CD4-positive, alpha-beta memory T cell (primary cell): Measurements from ENCODE around the gene TENT5C. TPM values are rescaled to one million over a fixed set of nuclear protein-coding genes. Genes with fewer than 3 reads are reported as not detected.
A peak's percentile ranks its signal among the peaks of the same experiment; 100 is the strongest.

Experiments used
- CTCF ChIA-PET: fragments of 350-600 bp; sonication (Branson Sonifier 250); formaldehyde crosslinking; loops from one replicate; lab custom pipeline; 2021; ENCODE audit warnings: inconsistent platforms; ENCODE audit not compliant: partially characterized antibody; lab: Charles Lee
- POLR2A ChIA-PET: fragments of 350-600 bp; sonication (Branson Sonifier 250); formaldehyde crosslinking; loops from one replicate; lab custom pipeline; 2021; ENCODE audit not compliant: partially characterized antibody; lab: Charles Lee
- DNase-seq, 5 donors: peaks; one replicate each; pipeline versions ENCODE4 v3.0.0 to v3.0.0-alpha.2; 2020 to 2022; ENCODE audit warnings: mixed read lengths in 1 of 5
- H3K27ac ChIP-seq: one replicate; pipeline ENCODE4 v1.7.0; 2013; ENCODE audit warnings: low read depth, low read length
- H3K27me3 ChIP-seq: 2 replicates; pipeline ENCODE4 v1.7.0; 2013; ENCODE audit warnings: mild to moderate bottlenecking, low read length, moderate library complexity; ENCODE audit not compliant: insufficient read depth
- H3K36me3 ChIP-seq: 2 replicates; pipeline ENCODE4 v1.7.0; 2013; ENCODE audit warnings: mild to moderate bottlenecking, low read length, moderate library complexity; ENCODE audit not compliant: insufficient read depth
- H3K4me1 ChIP-seq: 2 replicates; pipeline ENCODE4 v1.7.0; 2013; ENCODE audit warnings: mild to moderate bottlenecking, low read length, moderate library complexity; ENCODE audit not compliant: insufficient read depth
- H3K4me3 ChIP-seq, 2 donors: one replicate each; pipeline ENCODE4 v1.7.0; 2013; ENCODE audit warnings: low read length in 2 of 2, mild to moderate bottlenecking in 1 of 2
- H3K9me3 ChIP-seq, 2 donors: one replicate each; pipeline ENCODE4 v1.7.0; 2013; ENCODE audit warnings: low read length in 2 of 2, control low read depth in 1 of 2; ENCODE audit not compliant: control insufficient read depth in 1 of 2
- H3K27ac Mint-ChIP-seq, 7 donors: one replicate each; pipeline ENCODE4 v1.8.0; 2020 to 2021; ENCODE audit warnings: mixed read lengths in 7 of 7, mild to moderate bottlenecking in 6 of 7, inconsistent platforms in 3 of 7, moderate library complexity in 3 of 7
- H3K27me3 Mint-ChIP-seq, 2 donors: one replicate each; pipeline ENCODE4 v1.8.0; 2020 to 2021; ENCODE audit warnings: mixed read lengths in 2 of 2
- H3K36me3 Mint-ChIP-seq, 2 donors: one replicate each; pipeline ENCODE4 v1.8.0; 2020 to 2021; ENCODE audit warnings: mixed read lengths in 2 of 2, inconsistent platforms in 1 of 2, mild to moderate bottlenecking in 1 of 2
- H3K4me1 Mint-ChIP-seq, 4 donors: one replicate each; pipeline ENCODE4 v1.8.0; 2020 to 2021; ENCODE audit warnings: mixed read lengths in 4 of 4, mild to moderate bottlenecking in 1 of 4
- H3K4me3 Mint-ChIP-seq, 8 donors: one replicate each; pipeline ENCODE4 v1.8.0; 2020 to 2021; ENCODE audit warnings: mixed read lengths in 8 of 8, mild to moderate bottlenecking in 7 of 8, moderate library complexity in 6 of 8, inconsistent platforms in 3 of 8
- H3K9me3 Mint-ChIP-seq, 8 donors: one replicate each; pipeline ENCODE4 v1.8.0; 2020 to 2021; ENCODE audit warnings: mixed read lengths in 8 of 8, mild to moderate bottlenecking in 5 of 8, inconsistent platforms in 3 of 8, moderate library complexity in 1 of 8
- intact Hi-C: fragments of 100-400 bp; cut with micrococcal nuclease; formaldehyde crosslinking; loops from one replicate; pipeline ENCODE4 v1.15.1; 2023
- polyA plus RNA-seq, 2 donors: library from polyadenylated mRNA; unstranded; fragments of 300-500 nt; fragmentation: Illumina TruSeq; gene quantifications; one replicate each; pipeline ENCODE4 v1.2.3, GENCODE V29; 2021
- total RNA-seq, 2 experiments: library from RNA; stranded (reverse); gene quantifications; one replicate each; pipeline ENCODE4 v1.2.3, GENCODE V29; 2021

Gene TENT5C
- total and polyA plus RNA-seq, 4 experiments from 2014 or later = 5.3 to 43.0 (median 14.4) TPM

GRCh38 chr1:117636637-117637425 lies 31.0 kb downstream of the TENT5C start:
- Mint-ChIP-seq H3K36me3 (no peaks in the 10 kb centered on the region), H3K27me3 (no peaks in the 10 kb centered on the region), H3K27ac (peak overlapping the region in 3 of 7 donors; percentile 7 to 58 (median 56)), H3K4me1 (peaks cover 18 to 45% (median 29%) of the 10 kb centered on the region in 4 donors), H3K4me3 (peak overlapping the region in 2 of 8 donors; percentile 13 to 28), H3K9me3 (no peaks in the 10 kb centered on the region)
- Histone ChIP-seq H3K4me1 (peaks cover 29% of the 10 kb centered on the region), H3K4me3 (no peak overlapping the region), H3K27ac (no peak overlapping the region), H3K9me3 (no peaks in the 10 kb centered on the region), H3K36me3 (no peaks in the 10 kb centered on the region), H3K27me3 (no peaks in the 10 kb centered on the region)
- no peak for DNase-seq
- intact Hi-C loops = loop anchor here (5.0 kb wide), 1 partner anchor 35 kb away; no protein-coding TSS in a partner anchor
- ChIA-PET CTCF (interaction anchor here (0.9 to 1.9 kb wide), 4 partner anchors 20 to 117 kb away, joined by 3 to 5 read pairs (median 4); no protein-coding TSS in a partner anchor), POLR2A (interaction anchor here (1.3 to 2.4 kb wide), 3 partner anchors 22 to 29 kb away, joined by 4 to 6 read pairs (median 5); no protein-coding TSS in a partner anchor)

GRCh38 chr1:117638141-117638540 lies 32.3 kb downstream of the TENT5C start:
- Mint-ChIP-seq H3K9me3 (no peaks in the 10 kb centered on the region), H3K27me3 (no peaks in the 10 kb centered on the region), H3K4me1 (peaks cover 11 to 31% (median 18%) of the 10 kb centered on the region in 4 donors), H3K4me3 (no peak overlapping the region), H3K36me3 (no peaks in the 10 kb centered on the region), H3K27ac (peak overlapping the region in 1 of 7 donors; percentile 47)
- Histone ChIP-seq H3K36me3 (no peaks in the 10 kb centered on the region), H3K4me1 (peaks cover 21% of the 10 kb centered on the region), H3K9me3 (no peaks in the 10 kb centered on the region), H3K27me3 (no peaks in the 10 kb centered on the region), H3K4me3 (no peak overlapping the region), H3K27ac (no peak overlapping the region)
- no peak for DNase-seq
- POLR2A ChIA-PET = interaction anchor here (0.6 to 1.0 kb wide), 4 partner anchors 21 to 868 kb away, joined by 3 to 5 read pairs (median 3); no protein-coding TSS in a partner anchor
- CTCF ChIA-PET = interaction anchor here (1.0 to 1.9 kb wide), 4 partner anchors 9 to 116 kb away, joined by 3 to 5 read pairs (median 4); no protein-coding TSS in a partner anchor
- intact Hi-C loops = loop anchor here (5.0 kb wide), 1 partner anchor 34 kb away; no protein-coding TSS in a partner anchor

GRCh38 chr1:117638759-117639158 lies 32.9 kb downstream of the TENT5C start:
- H3K9me3 ChIP-seq = no peaks in the 10 kb centered on the region
- H3K36me3 ChIP-seq = no peaks in the 10 kb centered on the region
- POLR2A ChIA-PET = interaction anchor here (0.6 to 1.0 kb wide), 3 partner anchors 20 to 869 kb away, joined by 3 read pairs; no protein-coding TSS in a partner anchor
- no peak overlapping the region for H3K4me3 ChIP-seq
- peaks cover 15% of the 10 kb centered on the region for H3K4me1 ChIP-seq
- no peaks in the 10 kb centered on the region for H3K27me3 ChIP-seq
- Mint-ChIP-seq H3K36me3 (no peaks in the 10 kb centered on the region), H3K4me1 (peaks cover 9 to 26% (median 16%) of the 10 kb centered on the region in 4 donors), H3K9me3 (no peaks in the 10 kb centered on the region), H3K27ac (no peak overlapping the region), H3K4me3 (no peak overlapping the region), H3K27me3 (no peaks in the 10 kb centered on the region)
- DNase-seq = no peak
- H3K27ac ChIP-seq = no peak overlapping the region
- intact Hi-C loops = loop anchor here (5.0 kb wide), 1 partner anchor 34 kb away; no protein-coding TSS in a partner anchor
- CTCF ChIA-PET = interaction anchor here (1.4 kb wide), 1 partner anchor 36 kb away, joined by 4 read pairs; no protein-coding TSS in a partner anchor

GRCh38 chr1:117639741-117640140 lies 33.9 kb downstream of the TENT5C start:
- POLR2A ChIA-PET = interaction anchor here (5.8 kb wide), 1 partner anchor 15 kb away, joined by 23 read pairs; no protein-coding TSS in a partner anchor
- intact Hi-C loops = loop anchor here (5.0 kb wide), 1 partner anchor 33 kb away; no protein-coding TSS in a partner anchor
- Histone ChIP-seq H3K4me1 (peaks cover 24% of the 10 kb centered on the region), H3K9me3 (no peaks in the 10 kb centered on the region), H3K27ac (no peak overlapping the region), H3K36me3 (no peaks in the 10 kb centered on the region), H3K27me3 (no peaks in the 10 kb centered on the region), H3K4me3 (no peak overlapping the region)
- H3K36me3 Mint-ChIP-seq = no peaks in the 10 kb centered on the region
- no peak overlapping the region for H3K4me3 Mint-ChIP-seq
- DNase-seq = no peak
- H3K27me3 Mint-ChIP-seq = no peaks in the 10 kb centered on the region
- H3K27ac Mint-ChIP-seq = no peak overlapping the region
- peaks cover 9 to 31% (median 17%) of the 10 kb centered on the region in 4 donors for H3K4me1 Mint-ChIP-seq
- H3K9me3 Mint-ChIP-seq = no peaks in the 10 kb centered on the region
- CTCF ChIA-PET = interaction anchor here (0.8 to 1.4 kb wide), 2 partner anchors 35 to 119 kb away, joined by 3 to 4 read pairs; no protein-coding TSS in a partner anchor

GRCh38 chr1:117641536-117641935 lies 35.7 kb downstream of the TENT5C start:
- Histone ChIP-seq H3K4me1 (peaks cover 20% of the 10 kb centered on the region), H3K9me3 (no peaks in the 10 kb centered on the region), H3K27me3 (no peaks in the 10 kb centered on the region), H3K4me3 (no peak overlapping the region), H3K27ac (no peak overlapping the region), H3K36me3 (no peaks in the 10 kb centered on the region)
- H3K27me3 Mint-ChIP-seq = no peaks in the 10 kb centered on the region
- no peaks in the 10 kb centered on the region for H3K36me3 Mint-ChIP-seq
- intact Hi-C loops = no loop called here
- ChIA-PET CTCF (interaction anchor here (1.2 to 1.5 kb wide), 5 partner anchors 9 to 108 kb away, joined by 3 to 6 read pairs (median 3); no protein-coding TSS in a partner anchor), POLR2A (interaction anchor here (1.0 to 5.8 kb wide), 3 partner anchors 13 to 23 kb away, joined by 3 to 23 read pairs (median 5); no protein-coding TSS in a partner anchor)
- H3K4me3 Mint-ChIP-seq = no peak overlapping the region
- peaks cover 3 to 30% (median 12%) of the 10 kb centered on the region in 4 donors for H3K4me1 Mint-ChIP-seq
- DNase-seq = no peak
- no peaks in the 10 kb centered on the region for H3K9me3 Mint-ChIP-seq
- H3K27ac Mint-ChIP-seq = no peak overlapping the region

- H3K4me3 ChIP-seq = no peak overlapping the region
- POLR2A ChIA-PET = interaction anchor here (1.5 to 5.8 kb wide), 2 partner anchors 12 to 18 kb away, joined by 4 to 23 read pairs; no protein-coding TSS in a partner anchor
Measured at GRCh38 chr1:117642963-117643362, 37.1 kb downstream of the TENT5C start.

More at GRCh38 chr1:117642963-117643362, 37.1 kb downstream of the TENT5C start:
- intact Hi-C loops = no loop called here
- Mint-ChIP-seq H3K27me3 (no peaks in the 10 kb centered on the region), H3K36me3 (no peaks in the 10 kb centered on the region), H3K4me3 (no peak overlapping the region), H3K4me1 (peaks cover 0 to 19% (median 7%) of the 10 kb centered on the region in 4 donors), H3K27ac (no peak overlapping the region), H3K9me3 (no peaks in the 10 kb centered on the region)
- CTCF ChIA-PET = interaction anchor here (2.1 kb wide), 1 partner anchor 31 kb away, joined by 8 read pairs; no protein-coding TSS in a partner anchor
- Histone ChIP-seq H3K4me1 (peaks cover 16% of the 10 kb centered on the region), H3K36me3 (no peaks in the 10 kb centered on the region), H3K27ac (no peak overlapping the region), H3K27me3 (no peaks in the 10 kb centered on the region), H3K9me3 (no peaks in the 10 kb centered on the region)
- no peak for DNase-seq
